AG04449 (cell line): ENCODE measurements around the gene PFDN6.
"Not testable (repeated sequence)": the region's sequence is repeated elsewhere in the genome, so short reads cannot be mapped to it uniquely, and the experiment has no call there.

Experiments
- CTCF ChIA-PET: fragments of 350-600 bp; formaldehyde crosslinking; extraction: SDS; loops from one replicate; lab custom pipeline; 2021; ENCODE audit warnings: antibody characterized with exemption; lab: Yijun Ruan, JAX
- POLR2A ChIA-PET: fragments of 400-600, 350-600 bp; formaldehyde crosslinking; extraction: SDS; loops from one replicate; lab custom pipeline; 2020; ENCODE audit warnings: antibody characterized with exemption, inconsistent platforms; lab: Yijun Ruan, JAX
- DNase-seq: peaks from one replicate; pipeline ENCODE4 v3.0.0-alpha.2; 2010; ENCODE audit warnings: low read depth, low spot score
- H3K4me3 ChIP-seq: 2 replicates; pipeline ENCODE4 v1.5.1; 2011; ENCODE audit warnings: low read depth, mild to moderate bottlenecking, control low read depth, low read length
- CTCF ChIP-seq: IDR thresholded peaks from one replicate; pipeline ENCODE4 v1.5.1; 2011; ENCODE audit warnings: mild to moderate bottlenecking, moderate library complexity, low read length, control low read depth, inconsistent platforms; ENCODE audit not compliant: insufficient read depth; ENCODE audit errors: missing control alignments

Gene PFDN6

GRCh38 chr6:33279971-33280511 is 9.4 kb upstream of the PFDN6 start:
- DNase-seq = no peak
- CTCF ChIA-PET = interaction anchor here (0.8 to 6.1 kb wide), 4 partner anchors 9 to 40 kb away, joined by 3 to 41 read pairs (median 4); partner anchors contain the start of genes PFDN6, RGL2 and WDR46
- POLR2A ChIA-PET = interaction anchor here (3.9 kb wide), 1 partner anchor 8 kb away, joined by 57 read pairs; the partner anchor contains the start of genes PFDN6 and WDR46
- no peak overlapping the region for H3K4me3 ChIP-seq
- TF ChIP-seq CTCF = peak; percentile 72

GRCh38 chr6:33280539-33280938 is 8.9 kb upstream of the PFDN6 start:
- ChIA-PET POLR2A (no interaction called here), CTCF (interaction anchor here (0.8 to 6.1 kb wide), 4 partner anchors 9 to 126 kb away, joined by 3 to 41 read pairs (median 4); partner anchors contain the start of genes PFDN6, RGL2 and WDR46)
- TF ChIP-seq CTCF = no peak
- no peak for DNase-seq
- no peak overlapping the region for H3K4me3 ChIP-seq

GRCh38 chr6:33285214-33285613 is 4.2 kb upstream of the PFDN6 start:
- POLR2A ChIA-PET, DNase-seq, CTCF ChIA-PET, H3K4me3 ChIP-seq: not testable (repeated sequence)

GRCh38 chr6:33286946-33287914 is 2.2 kb upstream of the PFDN6 start:
- peak overlapping the region; percentile 94 for H3K4me3 ChIP-seq
- CTCF ChIA-PET = interaction anchor here (0.9 to 7.3 kb wide), 5 partner anchors 10 to 104 kb away, joined by 3 to 52 read pairs (median 4); partner anchors contain the start of genes B3GALT4 and RGL2
- no peak for DNase-seq
- POLR2A ChIA-PET = interaction anchor here (4.2 kb wide), 1 partner anchor 9 kb away, joined by 57 read pairs; the partner anchor contains the start of gene B3GALT4
- no peak for TF ChIP-seq CTCF

GRCh38 chr6:33288141-33288920 is 1.1 kb upstream of the PFDN6 start:
- peak overlapping the region; percentile 94 for H3K4me3 ChIP-seq
- POLR2A ChIA-PET = interaction anchor here (0.7 to 4.2 kb wide), 8 partner anchors 9 to 37 kb away, joined by 3 to 57 read pairs (median 6); partner anchors contain the start of genes B3GALT4, RGL2, RPS18 and TAPBP
- DNase-seq = no peak
- CTCF ChIA-PET = interaction anchor here (0.9 to 7.3 kb wide), 7 partner anchors 9 to 103 kb away, joined by 3 to 52 read pairs (median 4); partner anchors contain the start of genes B3GALT4, RGL2, RPS18 and VPS52
- no peak for TF ChIP-seq CTCF
